ENCODE measurements around the gene SLC6A17. TPM values are rescaled to one million over a fixed set of nuclear protein-coding genes. Genes with fewer than 3 reads are reported as not detected.

The SLC6A17 gene
- total and polyA plus RNA-seq, 9 of the 15 experiments (the other 6 are each of a cell fraction or from before 2014, with no cell fraction given), result not detected

GRCh38 chr1:110228869-110229268, 78.6 kb downstream of the SLC6A17 start (continued):
- no peak for TF ChIP-seq SREBF1 (IDR thresholded peaks at IDR 0.05; ENCODE audit: borderline replicate concordance, low read depth, low read length)
- no peak for TF ChIP-seq CHD1 (IDR thresholded peaks at IDR 0.05; ENCODE audit: low read length)

GRCh38 chr1:110229348-110230001, 79.2 kb downstream of the SLC6A17 start:
- 2% methylated on average over 21 of the region's 21 CpGs for WGBS (ENCODE audit: insufficient coverage, low coverage, missing lambda C conversion rate)
- Histone ChIP-seq H3K27me3 (ENCODE audit: control insufficient read depth in 2 of 2, insufficient read depth in 2 of 2, low read length in 2 of 2) (peaks cover 33 to 97% of the 10 kb centered on the region in 2 experiments; a peak in 4 of 5 replicates), H3K4me1 (replicated peaks in 1 of 2; ENCODE audit: control insufficient read depth in 2 of 2, insufficient read depth in 2 of 2, low read length in 2 of 2) (peaks cover 0 to 3% of the 10 kb centered on the region in 2 experiments; a peak in 1 of 5 replicates), H3K79me2 (ENCODE audit: control insufficient read depth, insufficient read depth, low read length) (no peaks in the 10 kb centered on the region), H2AFZ (ENCODE audit: low read depth, low read length) (no peak overlapping the region), H3K4me2 (ENCODE audit: insufficient read depth, low read length) (no peak overlapping the region), H3K9me1 (ENCODE audit: control insufficient read depth, insufficient read depth, low read length) (no peaks in the 10 kb centered on the region), H3K4me3 (no peak overlapping the region), H3K9ac (ENCODE audit: insufficient read depth in 1 of 2, low read depth in 2 of 2, low read length in 2 of 2) (no peak overlapping the region), H3K27ac (ENCODE audit: extremely low read depth, low read depth, low read length) (no peak overlapping the region), H3K9me3 (replicated peaks; ENCODE audit: control insufficient read depth, insufficient read depth, low read depth, low read length) (no peaks in the 10 kb centered on the region), H3K36me3 (ENCODE audit: control insufficient read depth, insufficient read depth, low read length) (no peaks in the 10 kb centered on the region), H4K20me1 (replicated peaks; ENCODE audit: control insufficient read depth, insufficient read depth, low read length) (peaks cover 37% of the 10 kb centered on the region)
- no TSS peak for BruUV-seq (replicated peaks)
- ATAC-seq (no peak), DNase-seq (ENCODE audit: extremely low read depth in 1 of 4, low spot score in 3 of 4) (no peak), FAIRE-seq (no peak)
- POLR2A ChIA-PET, result interaction anchor here (0.5 to 0.8 kb wide), 2 partner anchors 16 to 109 kb away, joined by 3 read pairs; no protein-coding TSS in a partner anchor
- intact Hi-C loops (cut with micrococcal nuclease) (no loop called here), in situ Hi-C loops (cut with MboI) (no loop called here)
- no peak for TF ChIP-seq CHCHD3 (CRISPR knock-in tag; IDR thresholded peaks at IDR 0.05)
- TF ChIP-seq CEBPB (tag; IDR thresholded peaks at IDR 0.05), result peak; percentile 29; the same call in 1 of the 2 replicates
- no peak for TF ChIP-seq CEBPG (CRISPR knock-in tag; IDR thresholded peaks at IDR 0.05)
- peak; percentile 18 to 53; a peak in 2 of 4 replicates for TF ChIP-seq CEBPG (tag; conservative IDR thresholded peaks at IDR 0.05 in 1 of 2, IDR thresholded peaks at IDR 0.05 in 1 of 2)
- CTCF ChIA-PET (ENCODE audit: low intra/inter-chr PET ratio), result no interaction called here

Data from K562 (cell line).